ENCODE measurements around the gene RFX4.

Gene RFX4

GRCh38 chr12:106767954-106768822 is 185.4 kb downstream of the RFX4 start:
- no peak for DNase-seq

- DNase-seq: no peak
These were observed 186.3 kb downstream of the RFX4 start for GRCh38 chr12:106769078-106769477.

- no peak for DNase-seq
These were observed 186.7 kb downstream of the RFX4 start for GRCh38 chr12:106769546-106769945.

- no peak for DNase-seq
These were observed 188.6 kb downstream of the RFX4 start for GRCh38 chr12:106771425-106771824.

GRCh38 chr12:106773286-106774004 is 190.6 kb downstream of the RFX4 start:
- peak; percentile 17 for DNase-seq

GRCh38 chr12:106774005-106774807 is 191.4 kb downstream of the RFX4 start, which contains the start of gene RIC8B:
TSS of gene RIC8B (plus strand) at chr12:106774682. CDS start at chr12:106774746, 64 bp downstream.
- peak; percentile 98 for DNase-seq

- DNase-seq: no peak
These were observed 192.2 kb downstream of the RFX4 start for GRCh38 chr12:106774808-106775524.

- DNase-seq: no peak
These were observed 194.1 kb downstream of the RFX4 start for GRCh38 chr12:106776897-106777296.

GRCh38 chr12:106780010-106780631 is 197.3 kb downstream of the RFX4 start:
- peak; percentile 42 for DNase-seq

- DNase-seq: no peak
These were observed 199.8 kb downstream of the RFX4 start for GRCh38 chr12:106782619-106783018.

- no peak for DNase-seq
These were observed 200.7 kb downstream of the RFX4 start for GRCh38 chr12:106783515-106783914.

GRCh38 chr12:106790020-106790419 is 207.2 kb downstream of the RFX4 start:
- DNase-seq: peak; percentile 9

GRCh38 chr12:106791531-106791930 is 208.7 kb downstream of the RFX4 start:
- no peak for DNase-seq

- no peak for DNase-seq
These were observed 211.6 kb downstream of the RFX4 start for GRCh38 chr12:106794369-106794768.

- no peak for DNase-seq
These were observed 218.4 kb downstream of the RFX4 start for GRCh38 chr12:106801167-106801708.

GRCh38 chr12:106801830-106802533 is 219.2 kb downstream of the RFX4 start:
- no peak for DNase-seq

- no peak for DNase-seq
These were observed 221.9 kb downstream of the RFX4 start for GRCh38 chr12:106804668-106805067.
